ENCODE data around the gene POU2F3.

POU2F3 gene

DNA sequence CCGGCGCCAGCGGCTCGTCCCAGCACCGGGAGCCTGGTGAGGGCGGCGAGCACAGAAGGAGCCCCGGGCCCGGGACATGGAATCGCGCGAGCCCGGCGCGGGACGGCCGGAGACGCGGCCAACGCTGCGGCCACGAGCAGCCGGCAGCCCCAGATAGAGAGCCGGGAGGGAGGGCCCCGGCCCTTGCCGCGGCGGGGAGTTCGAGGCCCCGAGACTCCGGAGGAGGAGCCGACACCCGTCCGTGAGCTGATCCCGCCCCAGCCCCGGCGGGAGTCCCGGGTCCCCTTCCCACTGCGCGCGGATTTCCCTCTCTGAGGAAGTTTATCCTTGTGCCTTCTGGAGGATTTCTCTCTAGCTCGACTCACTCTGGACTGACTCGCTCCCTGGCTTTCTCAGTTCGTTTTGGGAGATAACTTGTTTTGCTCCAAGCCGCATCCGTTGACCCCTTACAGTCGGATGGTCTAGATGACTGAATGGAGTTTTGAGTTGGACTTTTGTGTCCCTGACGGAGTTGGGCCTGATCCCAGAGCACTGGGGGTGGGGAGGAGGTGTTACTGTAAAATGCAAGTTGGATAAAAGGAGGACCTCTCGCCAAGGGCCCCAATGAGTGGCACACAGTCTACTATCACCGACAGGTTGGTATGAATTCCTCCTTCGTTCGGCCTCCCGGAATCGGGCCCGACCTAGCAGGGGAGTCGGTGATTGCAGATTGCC is 96.9 kb downstream of the POU2F3 start:
- TF ChIP-seq RAD21 (IDR thresholded peaks at IDR 0.05; ENCODE audit: low read depth) (no peak), EP300 (IDR thresholded peaks at IDR 0.05; ENCODE audit: borderline replicate concordance) (no peak), TEAD4 (IDR thresholded peaks at IDR 0.05) (no peak; the same call in 1 of the 2 replicates), CEBPB (IDR thresholded peaks at IDR 0.05) (no peak), TCF12 (IDR thresholded peaks at IDR 0.05; ENCODE audit: low read depth) (no peak), YY1 (IDR thresholded peaks at IDR 0.05; ENCODE audit: low read depth) (no peak), EGR1 (IDR thresholded peaks at IDR 0.05) (no peak), ZBTB7A (IDR thresholded peaks at IDR 0.05; ENCODE audit: low read depth) (no peak), CREB1 (IDR thresholded peaks at IDR 0.05; ENCODE audit: low read depth) (no peak), FOXM1 (IDR thresholded peaks at IDR 0.05; ENCODE audit: borderline replicate concordance, low read depth) (no peak), TAF1 (IDR thresholded peaks at IDR 0.05; ENCODE audit: low read depth) (no peak), NFIC (IDR thresholded peaks at IDR 0.05) (no peak)
- TF ChIP-seq, protein P1, sequence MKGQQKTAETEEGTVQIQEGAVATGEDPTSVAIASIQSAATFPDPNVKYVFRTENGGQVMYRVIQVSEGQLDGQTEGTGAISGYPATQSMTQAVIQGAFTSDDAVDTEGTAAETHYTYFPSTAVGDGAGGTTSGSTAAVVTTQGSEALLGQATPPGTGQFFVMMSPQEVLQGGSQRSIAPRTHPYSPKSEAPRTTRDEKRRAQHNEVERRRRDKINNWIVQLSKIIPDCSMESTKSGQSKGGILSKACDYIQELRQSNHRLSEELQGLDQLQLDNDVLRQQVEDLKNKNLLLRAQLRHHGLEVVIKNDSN (IDR thresholded peaks at IDR 0.05): no peak
- TF ChIP-seq, protein P2, sequence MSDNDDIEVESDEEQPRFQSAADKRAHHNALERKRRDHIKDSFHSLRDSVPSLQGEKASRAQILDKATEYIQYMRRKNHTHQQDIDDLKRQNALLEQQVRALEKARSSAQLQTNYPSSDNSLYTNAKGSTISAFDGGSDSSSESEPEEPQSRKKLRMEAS (IDR thresholded peaks at IDR 0.05): no peak; the same call in 1 of the 2 replicates
- TF ChIP-seq, protein P3, sequence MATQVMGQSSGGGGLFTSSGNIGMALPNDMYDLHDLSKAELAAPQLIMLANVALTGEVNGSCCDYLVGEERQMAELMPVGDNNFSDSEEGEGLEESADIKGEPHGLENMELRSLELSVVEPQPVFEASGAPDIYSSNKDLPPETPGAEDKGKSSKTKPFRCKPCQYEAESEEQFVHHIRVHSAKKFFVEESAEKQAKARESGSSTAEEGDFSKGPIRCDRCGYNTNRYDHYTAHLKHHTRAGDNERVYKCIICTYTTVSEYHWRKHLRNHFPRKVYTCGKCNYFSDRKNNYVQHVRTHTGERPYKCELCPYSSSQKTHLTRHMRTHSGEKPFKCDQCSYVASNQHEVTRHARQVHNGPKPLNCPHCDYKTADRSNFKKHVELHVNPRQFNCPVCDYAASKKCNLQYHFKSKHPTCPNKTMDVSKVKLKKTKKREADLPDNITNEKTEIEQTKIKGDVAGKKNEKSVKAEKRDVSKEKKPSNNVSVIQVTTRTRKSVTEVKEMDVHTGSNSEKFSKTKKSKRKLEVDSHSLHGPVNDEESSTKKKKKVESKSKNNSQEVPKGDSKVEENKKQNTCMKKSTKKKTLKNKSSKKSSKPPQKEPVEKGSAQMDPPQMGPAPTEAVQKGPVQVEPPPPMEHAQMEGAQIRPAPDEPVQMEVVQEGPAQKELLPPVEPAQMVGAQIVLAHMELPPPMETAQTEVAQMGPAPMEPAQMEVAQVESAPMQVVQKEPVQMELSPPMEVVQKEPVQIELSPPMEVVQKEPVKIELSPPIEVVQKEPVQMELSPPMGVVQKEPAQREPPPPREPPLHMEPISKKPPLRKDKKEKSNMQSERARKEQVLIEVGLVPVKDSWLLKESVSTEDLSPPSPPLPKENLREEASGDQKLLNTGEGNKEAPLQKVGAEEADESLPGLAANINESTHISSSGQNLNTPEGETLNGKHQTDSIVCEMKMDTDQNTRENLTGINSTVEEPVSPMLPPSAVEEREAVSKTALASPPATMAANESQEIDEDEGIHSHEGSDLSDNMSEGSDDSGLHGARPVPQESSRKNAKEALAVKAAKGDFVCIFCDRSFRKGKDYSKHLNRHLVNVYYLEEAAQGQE (IDR thresholded peaks at IDR 0.05; ENCODE audit: low read depth): no peak

DNA sequence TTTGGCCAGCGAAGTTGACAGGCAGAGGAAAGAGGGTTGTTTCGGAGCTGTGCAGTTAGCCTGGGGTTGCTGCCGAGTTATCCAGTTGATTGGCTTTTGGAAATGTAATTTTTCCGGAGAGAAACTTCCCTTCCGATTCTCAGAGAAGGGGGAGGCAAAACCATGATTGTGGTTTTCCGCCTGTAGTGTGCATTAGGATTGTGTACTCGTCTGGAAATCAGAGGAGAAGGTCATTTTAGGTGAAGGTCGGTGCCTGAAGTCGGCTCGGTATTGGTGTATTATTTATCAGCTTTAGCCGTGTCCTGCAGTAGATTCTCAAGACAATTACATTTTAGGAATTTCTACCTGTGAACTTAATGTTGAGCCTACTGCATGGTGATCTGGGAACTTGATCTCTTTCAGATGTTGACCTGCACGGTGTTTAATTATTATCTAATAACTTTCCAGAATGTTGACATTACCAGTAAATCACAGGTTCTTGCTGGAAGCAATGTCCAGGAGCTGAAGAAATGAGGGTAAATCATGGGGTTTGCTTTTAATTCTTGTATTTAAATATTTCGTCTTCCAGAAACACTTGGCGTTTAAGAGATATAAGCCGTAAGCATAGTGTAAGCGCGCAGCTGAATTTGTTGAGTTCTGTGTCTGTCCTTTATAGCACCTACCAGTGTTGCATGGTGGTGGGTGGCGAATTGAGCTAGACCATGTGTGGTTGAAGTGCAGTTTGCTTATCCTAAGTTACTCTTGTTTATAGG is 97.6 kb downstream of the POU2F3 start:
- TF ChIP-seq, protein P1 (IDR thresholded peaks at IDR 0.05): no peak
- TF ChIP-seq CEBPB (IDR thresholded peaks at IDR 0.05): no peak
- no peak for TF ChIP-seq YY1 (IDR thresholded peaks at IDR 0.05; ENCODE audit: low read depth)
- TF ChIP-seq, protein P2 (IDR thresholded peaks at IDR 0.05): no peak
- TF ChIP-seq TEAD4 (IDR thresholded peaks at IDR 0.05): no peak
- no peak for TF ChIP-seq TAF1 (IDR thresholded peaks at IDR 0.05; ENCODE audit: low read depth)
- no peak for TF ChIP-seq ZBTB7A (IDR thresholded peaks at IDR 0.05; ENCODE audit: low read depth)
- TF ChIP-seq NFIC (IDR thresholded peaks at IDR 0.05): no peak
- no peak for TF ChIP-seq TCF12 (IDR thresholded peaks at IDR 0.05; ENCODE audit: low read depth)
- no peak for TF ChIP-seq EP300 (IDR thresholded peaks at IDR 0.05; ENCODE audit: borderline replicate concordance)

DNA sequence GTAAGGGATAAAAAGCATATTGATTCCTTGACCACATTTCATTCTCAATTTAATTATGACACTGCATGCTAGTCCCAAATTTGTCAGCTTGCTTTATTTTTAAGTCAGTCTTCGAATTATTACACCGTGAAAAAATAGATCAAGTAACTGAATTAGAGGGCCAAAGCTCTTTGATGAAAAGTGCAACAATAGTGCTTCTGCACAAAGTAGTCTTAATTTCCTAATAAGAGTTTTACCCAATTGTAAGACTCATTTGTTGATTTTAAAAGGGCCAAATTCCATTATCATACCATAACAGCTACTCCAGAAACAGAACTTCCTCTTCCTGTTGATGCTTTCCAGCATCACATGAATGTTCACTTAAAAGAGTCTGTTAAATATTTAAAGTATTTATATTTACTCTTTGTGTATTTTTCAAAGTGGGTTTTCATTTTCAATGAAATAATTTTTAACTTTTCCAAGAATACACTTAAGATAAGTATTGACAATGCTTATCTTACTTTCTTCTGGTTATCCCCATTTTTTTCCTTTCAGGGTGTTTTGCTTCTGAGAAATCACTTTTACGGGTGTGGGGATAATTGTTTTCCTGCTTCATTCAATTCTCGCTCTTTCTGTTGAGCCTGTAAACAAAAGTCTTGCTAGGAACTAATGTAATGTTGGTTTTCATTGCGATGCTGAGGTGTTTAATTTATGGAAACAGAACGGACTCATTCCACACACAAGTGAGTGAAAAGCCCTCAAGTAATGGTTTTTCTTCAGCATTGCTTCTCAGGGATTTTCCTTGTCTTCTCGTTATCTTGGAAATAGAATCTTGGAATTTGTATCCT is 98.4 kb downstream of the POU2F3 start:
- TF ChIP-seq, protein P3 (IDR thresholded peaks at IDR 0.05; ENCODE audit: low read depth): no peak
- TF ChIP-seq, protein P2 (IDR thresholded peaks at IDR 0.05): no peak
- TF ChIP-seq FOXM1 (IDR thresholded peaks at IDR 0.05; ENCODE audit: borderline replicate concordance, low read depth): no peak
- no peak for TF ChIP-seq TCF12 (IDR thresholded peaks at IDR 0.05; ENCODE audit: low read depth)
- TF ChIP-seq, protein P1 (IDR thresholded peaks at IDR 0.05): no peak
- TF ChIP-seq YY1 (IDR thresholded peaks at IDR 0.05; ENCODE audit: low read depth): no peak
- TF ChIP-seq TEAD4 (IDR thresholded peaks at IDR 0.05): no peak
- no peak for TF ChIP-seq EGR1 (IDR thresholded peaks at IDR 0.05)
- TF ChIP-seq EP300 (IDR thresholded peaks at IDR 0.05; ENCODE audit: borderline replicate concordance): no peak
- TF ChIP-seq CREB1 (IDR thresholded peaks at IDR 0.05; ENCODE audit: low read depth): no peak
- no peak for TF ChIP-seq RAD21 (IDR thresholded peaks at IDR 0.05; ENCODE audit: low read depth)
- TF ChIP-seq NFIC (IDR thresholded peaks at IDR 0.05): no peak
- TF ChIP-seq ZBTB7A (IDR thresholded peaks at IDR 0.05; ENCODE audit: low read depth): no peak

DNA sequence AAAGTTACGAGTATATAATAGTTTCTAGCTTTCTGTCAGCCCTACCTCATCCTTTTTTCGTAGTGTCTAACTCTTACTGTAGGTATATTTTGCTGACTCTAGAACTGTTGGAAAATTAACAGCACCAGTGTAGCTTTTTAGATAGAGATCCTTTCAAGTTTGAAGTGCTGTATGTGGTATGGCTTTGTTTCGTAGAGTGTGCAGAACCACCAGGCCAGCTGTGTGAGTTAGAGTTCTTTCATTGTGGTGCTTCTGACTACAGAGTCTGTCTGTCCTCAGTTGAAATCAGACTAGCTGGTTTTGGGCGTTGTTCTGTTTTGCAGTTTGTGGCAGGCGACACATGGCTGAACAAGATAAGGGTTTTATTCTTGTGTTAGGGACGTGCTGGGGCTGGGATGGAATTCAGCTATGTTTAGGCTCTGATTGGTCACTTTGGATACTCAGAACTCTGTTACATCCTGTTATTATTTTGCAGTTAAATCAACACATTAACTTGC is 99.5 kb downstream of the POU2F3 start:
- TF ChIP-seq CEBPB (IDR thresholded peaks at IDR 0.05) (no peak), EGR1 (IDR thresholded peaks at IDR 0.05) (no peak), TCF12 (IDR thresholded peaks at IDR 0.05; ENCODE audit: low read depth) (no peak), NFIC (IDR thresholded peaks at IDR 0.05) (no peak), CREB1 (IDR thresholded peaks at IDR 0.05; ENCODE audit: low read depth) (no peak), RAD21 (IDR thresholded peaks at IDR 0.05; ENCODE audit: low read depth) (no peak), TEAD4 (IDR thresholded peaks at IDR 0.05) (no peak), YY1 (IDR thresholded peaks at IDR 0.05; ENCODE audit: low read depth) (no peak), TAF1 (IDR thresholded peaks at IDR 0.05; ENCODE audit: low read depth) (no peak)
- TF ChIP-seq, protein P3 (IDR thresholded peaks at IDR 0.05; ENCODE audit: low read depth): no peak
- TF ChIP-seq, protein P2 (IDR thresholded peaks at IDR 0.05): no peak
